ENCODE measurements around the gene GID8. TPM values are rescaled to one million over a fixed set of nuclear protein-coding genes. Genes with fewer than 3 reads are reported as not detected.
"Not testable (repeated sequence)": the region's sequence is repeated elsewhere in the genome, so short reads cannot be mapped to it uniquely, and the experiment has no call there.

The GID8 gene
- total RNA-seq, 1 donor: 34.4 TPM

DNA sequence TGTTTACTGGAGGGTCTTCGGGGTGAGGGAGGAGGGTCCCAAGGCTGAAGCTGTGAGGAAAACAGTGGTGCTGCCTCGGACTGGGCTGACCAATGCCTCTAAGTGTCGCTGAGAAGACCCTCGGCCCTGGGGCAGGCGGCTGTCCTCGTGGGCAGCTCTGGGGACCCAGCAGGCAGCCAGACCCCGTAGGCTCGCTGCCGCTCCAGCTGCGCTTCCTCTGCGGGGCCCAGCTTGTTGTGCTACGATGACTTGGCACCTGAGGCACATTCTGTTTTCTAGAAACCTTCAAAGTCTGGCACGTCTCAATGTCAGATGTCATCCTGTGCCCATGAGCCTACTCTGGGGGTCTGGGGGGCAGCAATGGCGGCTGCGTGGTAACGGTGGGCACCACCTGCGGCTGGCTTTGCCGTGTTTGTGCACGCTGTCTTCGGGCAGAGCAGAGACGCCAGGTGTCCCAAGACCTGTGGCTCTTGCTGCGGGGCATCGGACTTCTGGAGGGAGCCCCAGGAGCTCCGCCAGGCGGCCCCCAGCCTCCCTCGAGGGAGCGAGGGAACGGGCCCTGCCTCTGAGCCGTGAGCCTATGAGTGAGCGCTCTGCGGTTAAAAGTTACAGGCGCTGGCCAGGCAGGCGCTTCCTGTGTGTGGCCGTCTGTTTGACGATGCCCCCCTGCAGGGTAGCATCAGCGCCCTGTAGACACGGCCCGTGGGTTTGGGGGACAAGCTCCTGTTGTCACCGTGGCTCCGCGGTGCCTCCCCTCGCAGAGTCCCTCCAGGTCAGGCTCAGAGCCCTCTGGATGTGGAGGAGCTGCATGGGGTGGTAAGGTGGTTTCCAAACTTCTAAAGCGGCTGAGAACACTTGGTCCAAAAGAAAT lies 21.4 kb downstream of the GID8 start:
- peaks cover 42% of the 10 kb centered on the region for H3K79me2 ChIP-seq (ENCODE audit: insufficient read depth, low read length)
- H3K4me2 ChIP-seq (ENCODE audit: insufficient read depth, low read length): no peak overlapping the region
- no peaks in the 10 kb centered on the region for H3K27me3 ChIP-seq (ENCODE audit: insufficient read depth, low read length)
- no peak overlapping the region for H3K4me3 ChIP-seq (ENCODE audit: insufficient read depth, low read length)
- peaks cover 48% of the 10 kb centered on the region for H4K20me1 ChIP-seq (ENCODE audit: insufficient read depth, low read length)
- H3K27ac ChIP-seq (ENCODE audit: low read depth, low read length): no peak overlapping the region
- TF ChIP-seq, protein P1, sequence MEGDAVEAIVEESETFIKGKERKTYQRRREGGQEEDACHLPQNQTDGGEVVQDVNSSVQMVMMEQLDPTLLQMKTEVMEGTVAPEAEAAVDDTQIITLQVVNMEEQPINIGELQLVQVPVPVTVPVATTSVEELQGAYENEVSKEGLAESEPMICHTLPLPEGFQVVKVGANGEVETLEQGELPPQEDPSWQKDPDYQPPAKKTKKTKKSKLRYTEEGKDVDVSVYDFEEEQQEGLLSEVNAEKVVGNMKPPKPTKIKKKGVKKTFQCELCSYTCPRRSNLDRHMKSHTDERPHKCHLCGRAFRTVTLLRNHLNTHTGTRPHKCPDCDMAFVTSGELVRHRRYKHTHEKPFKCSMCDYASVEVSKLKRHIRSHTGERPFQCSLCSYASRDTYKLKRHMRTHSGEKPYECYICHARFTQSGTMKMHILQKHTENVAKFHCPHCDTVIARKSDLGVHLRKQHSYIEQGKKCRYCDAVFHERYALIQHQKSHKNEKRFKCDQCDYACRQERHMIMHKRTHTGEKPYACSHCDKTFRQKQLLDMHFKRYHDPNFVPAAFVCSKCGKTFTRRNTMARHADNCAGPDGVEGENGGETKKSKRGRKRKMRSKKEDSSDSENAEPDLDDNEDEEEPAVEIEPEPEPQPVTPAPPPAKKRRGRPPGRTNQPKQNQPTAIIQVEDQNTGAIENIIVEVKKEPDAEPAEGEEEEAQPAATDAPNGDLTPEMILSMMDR (IDR thresholded peaks at IDR 0.05; ENCODE audit: extremely low read depth, low read depth, low read length): no peak
- H3K4me1 ChIP-seq (ENCODE audit: insufficient read depth, low read length): peaks cover 4% of the 10 kb centered on the region
- DNase-seq (ENCODE audit: insufficient read length, low spot score, missing footprints): peak; percentile 51
- H3K9me3 ChIP-seq (ENCODE audit: low read depth, low read length): no peaks in the 10 kb centered on the region
- H2AFZ ChIP-seq (ENCODE audit: low read length): no peak overlapping the region
- H3K36me3 ChIP-seq (ENCODE audit: insufficient read depth, low read length): peaks cover 42% of the 10 kb centered on the region

DNA sequence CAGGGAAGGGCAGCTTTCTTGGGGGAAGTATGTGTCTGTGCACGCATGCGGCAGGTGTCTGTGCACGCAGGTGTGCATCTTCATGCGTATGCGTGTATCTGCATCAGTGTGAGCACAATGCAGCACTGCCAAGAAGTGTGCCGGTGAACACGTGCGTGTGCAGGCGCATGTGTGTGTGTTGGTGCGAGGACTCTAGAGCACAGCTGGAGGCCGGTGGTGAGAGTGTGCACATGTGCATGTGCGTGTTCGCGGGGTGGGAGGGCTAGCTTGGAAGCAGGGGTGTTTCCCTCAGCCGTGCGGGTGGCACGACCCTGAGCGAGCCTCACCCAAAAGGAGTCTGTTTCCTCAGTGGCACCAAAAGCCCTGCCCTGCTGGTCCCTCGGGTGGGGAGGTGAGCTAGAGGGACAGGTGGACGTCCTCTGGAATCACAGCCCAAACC lies 22.1 kb downstream of the GID8 start:
- no peaks in the 10 kb centered on the region for H3K9me3 ChIP-seq (ENCODE audit: low read depth, low read length)
- no peak overlapping the region for H3K4me3 ChIP-seq (ENCODE audit: insufficient read depth, low read length)
- no peak overlapping the region for H3K27ac ChIP-seq (ENCODE audit: low read depth, low read length)
- H2AFZ ChIP-seq (ENCODE audit: low read length): no peak overlapping the region
- no peaks in the 10 kb centered on the region for H3K27me3 ChIP-seq (ENCODE audit: insufficient read depth, low read length)
- peaks cover 49% of the 10 kb centered on the region for H3K36me3 ChIP-seq (ENCODE audit: insufficient read depth, low read length)
- H3K4me2 ChIP-seq (ENCODE audit: insufficient read depth, low read length): no peak overlapping the region
- H3K79me2 ChIP-seq (ENCODE audit: insufficient read depth, low read length): peaks cover 36% of the 10 kb centered on the region
- H3K4me1 ChIP-seq (ENCODE audit: insufficient read depth, low read length): no peaks in the 10 kb centered on the region
- no peak for DNase-seq (ENCODE audit: insufficient read length, low spot score, missing footprints)
- H4K20me1 ChIP-seq (ENCODE audit: insufficient read depth, low read length): peaks cover 44% of the 10 kb centered on the region
- TF ChIP-seq, protein P1 (IDR thresholded peaks at IDR 0.05; ENCODE audit: extremely low read depth, low read depth, low read length): no peak

DNA sequence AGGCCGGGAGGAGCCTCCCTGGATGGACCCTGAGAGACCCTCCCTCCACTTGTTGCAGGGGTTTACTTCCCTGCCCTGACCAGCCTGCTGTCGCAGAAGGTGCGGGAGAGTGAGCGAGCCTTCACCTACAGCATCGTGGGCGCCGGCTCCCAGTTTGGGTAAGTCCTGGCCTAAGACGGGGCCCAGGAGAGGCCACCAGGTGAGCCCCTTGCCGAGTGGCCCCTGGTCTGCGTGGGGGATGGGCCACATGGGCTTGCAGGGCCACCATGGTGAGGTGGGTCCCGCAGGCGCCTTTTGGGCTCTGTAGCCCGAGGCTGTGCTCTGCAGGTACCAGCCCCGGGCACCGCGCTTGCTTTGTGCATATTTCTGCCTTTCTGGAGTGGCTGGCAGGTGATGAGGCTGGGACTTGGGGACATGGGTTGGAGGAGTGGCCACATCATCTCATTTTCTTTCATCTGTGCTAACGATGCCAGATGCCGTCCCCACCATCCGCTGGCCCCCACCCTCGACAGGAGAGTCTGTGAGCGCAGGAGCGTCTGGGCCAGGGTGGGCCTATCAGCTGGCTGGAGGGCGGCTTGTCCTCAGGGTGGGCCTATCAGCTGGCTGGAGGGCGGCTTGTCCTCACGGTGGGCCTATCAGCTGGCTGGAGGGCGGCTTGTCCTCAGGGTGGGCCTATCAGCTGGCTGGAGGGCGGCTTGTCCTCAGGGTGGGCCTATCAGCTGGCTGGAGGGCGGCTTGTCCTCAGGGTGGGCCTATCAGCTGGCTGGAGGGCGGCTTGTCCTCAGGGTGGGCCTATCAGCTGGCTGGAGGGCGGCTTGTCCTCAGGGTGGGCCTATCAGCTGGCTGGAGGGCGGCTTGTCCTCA lies 22.7 kb downstream of the GID8 start:
- H3K9me3 ChIP-seq (ENCODE audit: low read depth, low read length); H3K27me3 ChIP-seq (ENCODE audit: insufficient read depth, low read length); H2AFZ ChIP-seq (ENCODE audit: low read length); H3K4me3 ChIP-seq (ENCODE audit: insufficient read depth, low read length); H3K4me1 ChIP-seq (ENCODE audit: insufficient read depth, low read length); H3K27ac ChIP-seq (ENCODE audit: low read depth, low read length); DNase-seq (ENCODE audit: insufficient read length, low spot score, missing footprints); H3K4me2 ChIP-seq (ENCODE audit: insufficient read depth, low read length): not testable (repeated sequence)
- Histone ChIP-seq H3K36me3 (ENCODE audit: insufficient read depth, low read length) (peaks cover 47% of the 10 kb centered on the region), H4K20me1 (ENCODE audit: insufficient read depth, low read length) (peaks cover 43% of the 10 kb centered on the region), H3K79me2 (ENCODE audit: insufficient read depth, low read length) (peaks cover 29% of the 10 kb centered on the region)

DNA sequence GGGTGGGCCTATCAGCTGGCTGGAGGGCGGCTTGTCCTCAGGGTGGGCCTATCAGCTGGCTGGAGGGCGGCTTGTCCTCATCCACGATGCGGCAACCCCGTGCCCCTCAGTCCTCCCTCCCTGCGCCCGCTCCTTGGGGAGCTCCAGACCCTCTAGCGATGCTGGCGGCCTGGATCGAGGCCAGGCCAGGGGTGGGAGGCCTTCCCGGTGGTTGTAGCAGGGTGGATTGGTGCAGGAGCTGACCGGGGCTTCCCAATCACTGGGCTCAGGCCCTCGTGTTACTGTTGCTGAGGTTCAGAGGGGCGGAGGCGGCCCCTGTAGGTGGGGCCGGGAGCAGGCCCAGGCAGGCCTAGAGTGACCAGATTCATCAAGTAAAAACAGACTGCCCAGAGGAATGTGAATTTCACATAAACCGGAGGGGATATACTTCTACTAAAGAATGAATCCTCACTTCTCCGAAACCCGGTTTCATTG lies 23.4 kb downstream of the GID8 start:
- peaks cover 40% of the 10 kb centered on the region for H3K36me3 ChIP-seq (ENCODE audit: insufficient read depth, low read length)
- peaks cover 22% of the 10 kb centered on the region for H3K79me2 ChIP-seq (ENCODE audit: insufficient read depth, low read length)
- H3K4me2 ChIP-seq (ENCODE audit: insufficient read depth, low read length): no peak overlapping the region

More for the DNA sequence above, 23.4 kb downstream of the GID8 start:
- Histone ChIP-seq H3K27me3 (ENCODE audit: insufficient read depth, low read length) (no peaks in the 10 kb centered on the region), H3K27ac (ENCODE audit: low read depth, low read length) (no peak overlapping the region), H3K4me3 (ENCODE audit: insufficient read depth, low read length) (no peak overlapping the region), H2AFZ (ENCODE audit: low read length) (no peak overlapping the region), H3K9me3 (ENCODE audit: low read depth, low read length) (no peaks in the 10 kb centered on the region), H3K4me1 (ENCODE audit: insufficient read depth, low read length) (no peaks in the 10 kb centered on the region), H4K20me1 (ENCODE audit: insufficient read depth, low read length) (peaks cover 36% of the 10 kb centered on the region)
- no peak for DNase-seq (ENCODE audit: insufficient read length, low spot score, missing footprints)
- TF ChIP-seq, protein P1 (IDR thresholded peaks at IDR 0.05; ENCODE audit: extremely low read depth, low read depth, low read length): no peak

Measured in osteoblast (primary cell).